Measurements from ENCODE around the gene RRAGC. TPM values are rescaled to one million over a fixed set of nuclear protein-coding genes. Genes with fewer than 3 reads are reported as not detected.

Gene RRAGC
- total and polyA plus RNA-seq, 9 of the 15 experiments (the other 6 are each of a cell fraction or from before 2014, with no cell fraction given): 3.9 to 16.9 (median 10.9) TPM

DNA sequence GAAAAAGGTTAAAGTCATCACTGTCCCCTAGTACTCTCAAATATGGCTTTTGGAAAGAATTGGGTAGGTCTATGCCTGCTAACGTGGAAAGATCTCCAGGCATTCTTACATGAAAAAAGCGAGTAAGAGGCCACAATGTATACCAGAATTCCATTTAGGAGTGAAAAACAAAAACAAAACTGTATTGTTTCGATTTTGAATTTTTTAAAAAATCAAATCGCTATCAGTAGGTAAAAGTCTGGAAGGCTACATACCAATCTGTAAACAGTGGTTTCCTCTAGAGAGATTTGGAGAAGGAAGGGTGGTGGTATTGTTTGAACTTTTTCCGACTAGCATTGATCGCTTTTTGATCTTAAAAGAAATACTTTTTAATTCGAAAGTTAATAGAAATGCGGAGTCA lies 55.9 kb downstream of the RRAGC start:
- in situ Hi-C loops (cut with MboI) (no loop called here), intact Hi-C loops (cut with micrococcal nuclease) (no loop called here)
- no peak for FAIRE-seq
- H3K9me3 ChIP-seq (replicated peaks; ENCODE audit: control insufficient read depth, insufficient read depth, low read depth, low read length): no peaks in the 10 kb centered on the region
- no peaks in the 10 kb centered on the region; a peak in 1 of 5 replicates for H3K27me3 ChIP-seq (ENCODE audit: control insufficient read depth in 2 of 2, insufficient read depth in 2 of 2, low read length in 2 of 2)
- BruUV-seq (replicated peaks): no TSS peak
- H3K4me1 ChIP-seq (replicated peaks in 1 of 2; ENCODE audit: control insufficient read depth in 2 of 2, insufficient read depth in 2 of 2, low read length in 2 of 2): peaks cover 0 to 21% of the 10 kb centered on the region in 2 experiments; a peak in 2 of 5 replicates
- no peaks in the 10 kb centered on the region for H3K9me1 ChIP-seq (ENCODE audit: control insufficient read depth, insufficient read depth, low read length)
- H3K9ac ChIP-seq (ENCODE audit: insufficient read depth in 1 of 2, low read depth in 2 of 2, low read length in 2 of 2): no peak overlapping the region
- no peak overlapping the region for H3K27ac ChIP-seq (ENCODE audit: extremely low read depth, low read depth, low read length)
- ChIA-PET CTCF (ENCODE audit: low intra/inter-chr PET ratio) (no interaction called here), POLR2A (interaction anchor here (1.1 to 2.5 kb wide), 2 partner anchors 10 to 26 kb away, joined by 4 to 6 read pairs; no protein-coding TSS in a partner anchor)
- H3K36me3 ChIP-seq (ENCODE audit: control insufficient read depth, insufficient read depth, low read length): no peaks in the 10 kb centered on the region
- no peak overlapping the region for H2AFZ ChIP-seq (ENCODE audit: low read depth, low read length)
- H3K79me2 ChIP-seq (ENCODE audit: control insufficient read depth, insufficient read depth, low read length): no peaks in the 10 kb centered on the region
- H3K4me2 ChIP-seq (ENCODE audit: insufficient read depth, low read length): no peak overlapping the region
- no peak for ATAC-seq
- peak overlapping the region; percentile 7; the same call in 1 of the 2 replicates for H3K4me3 ChIP-seq
- H4K20me1 ChIP-seq (replicated peaks; ENCODE audit: control insufficient read depth, insufficient read depth, low read length): no peaks in the 10 kb centered on the region
- DNase-seq (ENCODE audit: extremely low read depth in 1 of 4, low spot score in 3 of 4): no peak
- WGBS (ENCODE audit: insufficient coverage, low coverage, missing lambda C conversion rate): 53% methylated on average over 7 of the region's 8 CpGs
- TF ChIP-seq NFRKB (IDR thresholded peaks at IDR 0.05; ENCODE audit: low read depth) (no peak), IRF2 (CRISPR knock-in tag; IDR thresholded peaks at IDR 0.05) (no peak), SMAD4 (CRISPR knock-in tag; conservative IDR thresholded peaks at IDR 0.05) (no peak), MCM3 (IDR thresholded peaks at IDR 0.05) (no peak), NRF1 (conservative IDR thresholded peaks at IDR 0.05 in 1 of 2, IDR thresholded peaks at IDR 0.05 in 1 of 2) (no peak), MEIS2 (IDR thresholded peaks at IDR 0.05; ENCODE audit: partially characterized antibody) (no peak), CBX5 (IDR thresholded peaks at IDR 0.05; ENCODE audit: borderline replicate concordance, low read depth) (no peak)
- TF ChIP-seq, protein P1, sequence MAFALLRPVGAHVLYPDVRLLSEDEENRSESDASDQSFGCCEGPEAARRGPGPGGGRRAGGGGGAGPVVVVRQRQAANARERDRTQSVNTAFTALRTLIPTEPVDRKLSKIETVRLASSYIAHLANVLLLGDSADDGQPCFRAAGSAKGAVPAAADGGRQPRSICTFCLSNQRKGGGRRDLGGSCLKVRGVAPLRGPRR (CRISPR knock-in tag; IDR thresholded peaks at IDR 0.05): no peak
- TF ChIP-seq, protein P2, sequence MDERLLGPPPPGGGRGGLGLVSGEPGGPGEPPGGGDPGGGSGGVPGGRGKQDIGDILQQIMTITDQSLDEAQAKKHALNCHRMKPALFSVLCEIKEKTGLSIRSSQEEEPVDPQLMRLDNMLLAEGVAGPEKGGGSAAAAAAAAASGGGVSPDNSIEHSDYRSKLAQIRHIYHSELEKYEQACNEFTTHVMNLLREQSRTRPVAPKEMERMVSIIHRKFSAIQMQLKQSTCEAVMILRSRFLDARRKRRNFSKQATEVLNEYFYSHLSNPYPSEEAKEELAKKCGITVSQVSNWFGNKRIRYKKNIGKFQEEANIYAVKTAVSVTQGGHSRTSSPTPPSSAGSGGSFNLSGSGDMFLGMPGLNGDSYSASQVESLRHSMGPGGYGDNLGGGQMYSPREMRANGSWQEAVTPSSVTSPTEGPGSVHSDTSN (CRISPR knock-in tag; IDR thresholded peaks at IDR 0.05; ENCODE audit: low read depth): no peak
- TF ChIP-seq, protein P2 (tag; conservative IDR thresholded peaks at IDR 0.05; ENCODE audit: low read depth): no peak
- TF ChIP-seq, protein P3, sequence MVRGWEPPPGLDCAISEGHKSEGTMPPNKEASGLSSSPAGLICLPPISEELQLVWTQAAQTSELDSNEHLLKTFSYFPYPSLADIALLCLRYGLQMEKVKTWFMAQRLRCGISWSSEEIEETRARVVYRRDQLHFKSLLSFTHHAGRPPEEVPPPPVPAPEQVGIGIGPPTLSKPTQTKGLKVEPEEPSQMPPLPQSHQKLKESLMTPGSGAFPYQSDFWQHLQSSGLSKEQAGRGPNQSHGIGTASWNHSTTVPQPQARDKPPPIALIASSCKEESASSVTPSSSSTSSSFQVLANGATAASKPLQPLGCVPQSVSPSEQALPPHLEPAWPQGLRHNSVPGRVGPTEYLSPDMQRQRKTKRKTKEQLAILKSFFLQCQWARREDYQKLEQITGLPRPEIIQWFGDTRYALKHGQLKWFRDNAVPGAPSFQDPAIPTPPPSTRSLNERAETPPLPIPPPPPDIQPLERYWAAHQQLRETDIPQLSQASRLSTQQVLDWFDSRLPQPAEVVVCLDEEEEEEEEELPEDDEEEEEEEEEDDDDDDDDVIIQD (CRISPR knock-in tag; IDR thresholded peaks at IDR 0.05): no peak
- TF ChIP-seq, protein P4, sequence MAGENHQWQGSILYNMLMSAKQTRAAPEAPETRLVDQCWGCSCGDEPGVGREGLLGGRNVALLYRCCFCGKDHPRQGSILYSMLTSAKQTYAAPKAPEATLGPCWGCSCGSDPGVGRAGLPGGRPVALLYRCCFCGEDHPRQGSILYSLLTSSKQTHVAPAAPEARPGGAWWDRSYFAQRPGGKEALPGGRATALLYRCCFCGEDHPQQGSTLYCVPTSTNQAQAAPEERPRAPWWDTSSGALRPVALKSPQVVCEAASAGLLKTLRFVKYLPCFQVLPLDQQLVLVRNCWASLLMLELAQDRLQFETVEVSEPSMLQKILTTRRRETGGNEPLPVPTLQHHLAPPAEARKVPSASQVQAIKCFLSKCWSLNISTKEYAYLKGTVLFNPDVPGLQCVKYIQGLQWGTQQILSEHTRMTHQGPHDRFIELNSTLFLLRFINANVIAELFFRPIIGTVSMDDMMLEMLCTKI (IDR thresholded peaks at IDR 0.05; ENCODE audit: partially characterized antibody): no peak
- TF ChIP-seq, protein P5, sequence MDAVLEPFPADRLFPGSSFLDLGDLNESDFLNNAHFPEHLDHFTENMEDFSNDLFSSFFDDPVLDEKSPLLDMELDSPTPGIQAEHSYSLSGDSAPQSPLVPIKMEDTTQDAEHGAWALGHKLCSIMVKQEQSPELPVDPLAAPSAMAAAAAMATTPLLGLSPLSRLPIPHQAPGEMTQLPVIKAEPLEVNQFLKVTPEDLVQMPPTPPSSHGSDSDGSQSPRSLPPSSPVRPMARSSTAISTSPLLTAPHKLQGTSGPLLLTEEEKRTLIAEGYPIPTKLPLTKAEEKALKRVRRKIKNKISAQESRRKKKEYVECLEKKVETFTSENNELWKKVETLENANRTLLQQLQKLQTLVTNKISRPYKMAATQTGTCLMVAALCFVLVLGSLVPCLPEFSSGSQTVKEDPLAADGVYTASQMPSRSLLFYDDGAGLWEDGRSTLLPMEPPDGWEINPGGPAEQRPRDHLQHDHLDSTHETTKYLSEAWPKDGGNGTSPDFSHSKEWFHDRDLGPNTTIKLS (IDR thresholded peaks at IDR 0.05; ENCODE audit: borderline replicate concordance, low read depth): no peak
- TF ChIP-seq, protein P6, sequence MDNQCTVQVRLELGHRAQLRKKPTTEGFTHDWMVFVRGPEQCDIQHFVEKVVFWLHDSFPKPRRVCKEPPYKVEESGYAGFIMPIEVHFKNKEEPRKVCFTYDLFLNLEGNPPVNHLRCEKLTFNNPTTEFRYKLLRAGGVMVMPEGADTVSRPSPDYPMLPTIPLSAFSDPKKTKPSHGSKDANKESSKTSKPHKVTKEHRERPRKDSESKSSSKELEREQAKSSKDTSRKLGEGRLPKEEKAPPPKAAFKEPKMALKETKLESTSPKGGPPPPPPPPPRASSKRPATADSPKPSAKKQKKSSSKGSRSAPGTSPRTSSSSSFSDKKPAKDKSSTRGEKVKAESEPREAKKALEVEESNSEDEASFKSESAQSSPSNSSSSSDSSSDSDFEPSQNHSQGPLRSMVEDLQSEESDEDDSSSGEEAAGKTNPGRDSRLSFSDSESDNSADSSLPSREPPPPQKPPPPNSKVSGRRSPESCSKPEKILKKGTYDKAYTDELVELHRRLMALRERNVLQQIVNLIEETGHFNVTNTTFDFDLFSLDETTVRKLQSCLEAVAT (IDR thresholded peaks at IDR 0.05): no peak
